GM12878 (cell line): ENCODE results near the gene CDH1. TPM values are rescaled to one million over a fixed set of nuclear protein-coding genes. Genes with fewer than 3 reads are reported as not detected.

Source experiments
- ATAC-seq: fragments of 200-7000 bp; cut with Tn5 transposase; 3 replicates; pipeline ENCODE4 v1.9.1; 2020; ENCODE audit warnings: mild to moderate bottlenecking, moderate library complexity
- BruUV-seq: library from RNA; stranded (reverse); fragments of 400-500 nt; replicated peaks from 2 replicates; lab custom pipeline; 2021; lab: Mats Ljungman, UMichigan
- CTCF ChIA-PET: fragments of 300-600 bp; sonication (Branson Sonifier 250); formaldehyde crosslinking; extraction: SDS; loops from one replicate; lab custom pipeline; 2021; ENCODE audit warnings: inconsistent platforms; lab: Yijun Ruan, JAX
- POLR2A ChIA-PET: fragments of 350-600 bp; formaldehyde crosslinking; extraction: SDS; loops from one replicate; lab custom pipeline; 2021; ENCODE audit warnings: inconsistent platforms; lab: Charles Lee
- RAD21 ChIA-PET: fragments of 300-600 bp; sonication (Branson Sonifier 250); formaldehyde crosslinking; loops from one replicate; lab custom pipeline; 2023; ENCODE audit warnings: antibody characterized with exemption; ENCODE audit not compliant: unreplicated experiment; lab: Charles Lee
- SMC1A ChIA-PET: fragments of 300-600 bp; sonication (Branson Sonifier 250); formaldehyde crosslinking; loops from one replicate; lab custom pipeline; 2023; ENCODE audit not compliant: unreplicated experiment, uncharacterized antibody; lab: Charles Lee
- DNase-seq: peaks from one replicate; pipeline ENCODE4 v3.0.0-alpha.2; 2011; ENCODE audit warnings: low read depth, low spot score
- FAIRE-seq: peaks from 3 replicates; lab custom pipeline; 2011; peaks lifted over from hg19 to GRCh38; lab: Jason Lieb, UNC
- H2AFZ ChIP-seq: 2 replicates; pipeline ENCODE4 v1.6.0; 2011; ENCODE audit warnings: low read depth, low read length, control low read depth; ENCODE audit not compliant: control insufficient read depth
- H3K27ac ChIP-seq: 2 replicates; pipeline ENCODE4 v1.5.1; 2011; ENCODE audit warnings: control low read depth; ENCODE audit not compliant: control insufficient read depth, insufficient read depth
- H3K27me3 ChIP-seq, 2 experiments: replicated peaks in 1 of 2; 2 replicates each; pipeline versions ENCODE4 v1.6.0 to v1.6.1; 2011; ENCODE audit warnings: low read length in 1 of 2; ENCODE audit not compliant: control insufficient read depth in 2 of 2, insufficient read depth in 2 of 2
- H3K36me3 ChIP-seq, 2 experiments: 2 replicates each; pipeline ENCODE4 v1.5.1; 2011; ENCODE audit warnings: low read length in 1 of 2; ENCODE audit not compliant: control insufficient read depth in 2 of 2, insufficient read depth in 2 of 2
- H3K4me1 ChIP-seq: 2 replicates; pipeline ENCODE4 v1.6.1; 2011; ENCODE audit warnings: mild to moderate bottlenecking, low read length, moderate library complexity, mixed read lengths; ENCODE audit not compliant: control insufficient read depth, insufficient read depth
- H3K4me2 ChIP-seq: 2 replicates; pipeline ENCODE4 v1.6.0; 2011; ENCODE audit warnings: control low read depth; ENCODE audit not compliant: control insufficient read depth, insufficient read depth
- H3K4me3 ChIP-seq: fragments of 200-600 bp; sonication (generic); 2 replicates; pipeline ENCODE4 v1.5.1; 2016
- H3K79me2 ChIP-seq: 2 replicates; pipeline ENCODE4 v1.6.0; 2011; ENCODE audit warnings: low read length; ENCODE audit not compliant: control insufficient read depth, insufficient read depth
- H3K9ac ChIP-seq: 2 replicates; pipeline ENCODE4 v1.8.0; 2011; ENCODE audit warnings: low read length, control low read depth, mixed read lengths; ENCODE audit not compliant: control insufficient read depth, insufficient read depth
- H3K9me3 ChIP-seq: replicated peaks from 3 replicates; pipeline ENCODE4 v1.5.1; 2011; ENCODE audit warnings: mild to moderate bottlenecking, low read length; ENCODE audit not compliant: control insufficient read depth, insufficient read depth
- H4K20me1 ChIP-seq: 2 replicates; pipeline ENCODE4 v1.6.0; 2011; ENCODE audit not compliant: control insufficient read depth, insufficient read depth
- ETV6 ChIP-seq, 2 experiments: fragments of 450-650 bp in 1 of 2; IDR thresholded peaks in 1 of 2; conservative IDR thresholded peaks in 1 of 2; 2 replicates each; pipeline ENCODE4 v1.6.1; 2014; ENCODE audit warnings: antibody characterized with exemption in 1 of 2, borderline replicate concordance in 1 of 2, low read depth in 1 of 2, mild to moderate bottlenecking in 1 of 2, moderate library complexity in 1 of 2
- FOXK2 ChIP-seq: fragments of 450-650 bp; IDR thresholded peaks from 2 replicates; pipeline ENCODE4 v1.6.1; 2017; ENCODE audit warnings: mild to moderate bottlenecking, moderate library complexity
- HDAC2 ChIP-seq: fragments of 200-600 bp; sonication (generic); IDR thresholded peaks from 2 replicates; pipeline ENCODE4 v1.6.1; 2017
- PAX5 ChIP-seq: IDR thresholded peaks from 2 replicates; pipeline ENCODE4 v1.6.1; 2011; ENCODE audit warnings: low read depth, low read length, borderline replicate concordance
- PML ChIP-seq: IDR thresholded peaks from 2 replicates; pipeline ENCODE4 v1.6.1; 2012; ENCODE audit warnings: low read length, inconsistent platforms
- POU2F2 ChIP-seq: IDR thresholded peaks from 3 replicates; pipeline ENCODE4 v1.6.1; 2011; ENCODE audit warnings: low read depth, mild to moderate bottlenecking, low read length, borderline replicate concordance
- RFX5 ChIP-seq: IDR thresholded peaks from 2 replicates; pipeline ENCODE4 v1.6.1; 2011; ENCODE audit warnings: low read depth, low read length, improper control_type of control experiment
- SRF ChIP-seq, 2 experiments: IDR thresholded peaks; 2 replicates each; pipeline ENCODE4 v1.6.1; 2011; ENCODE audit warnings: low read depth in 2 of 2, low read length in 2 of 2, mild to moderate bottlenecking in 1 of 2, moderate library complexity in 1 of 2
- SUPT20H ChIP-seq: IDR thresholded peaks from 2 replicates; pipeline ENCODE4 v1.6.1; 2011; ENCODE audit warnings: low read depth, mild to moderate bottlenecking, low read length, moderate library complexity, borderline replicate concordance; ENCODE audit not compliant: control insufficient read depth
- SUZ12 ChIP-seq: fragments of 200-600 bp; sonication (generic); IDR thresholded peaks from one replicate; pipeline ENCODE4 v1.6.1; 2018; ENCODE audit warnings: antibody characterized with exemption, mild to moderate bottlenecking; ENCODE audit not compliant: unreplicated experiment
- TARDBP ChIP-seq: IDR thresholded peaks from 2 replicates; pipeline ENCODE4 v1.6.1; 2016; ENCODE audit warnings: borderline replicate concordance
- ZNF622 ChIP-seq: fragments of 450-650 bp; IDR thresholded peaks from 2 replicates; pipeline ENCODE4 v1.6.1; 2017; ENCODE audit warnings: mild to moderate bottlenecking, inconsistent platforms
- WGBS: methylation state at CpG from one replicate; pipeline ENCODE4 v1.1.6; 2016; ENCODE audit warnings: low lambda C conversion rate; ENCODE audit not compliant: insufficient replicate concordance, insufficient coverage; ENCODE audit errors: missing lambda C conversion rate; 5-methylcytosine and 5-hydroxymethylcytosine counted together
- in situ Hi-C: fragments of 300-500 bp; cut with MboI; formaldehyde crosslinking; loops from 9 replicates; pipeline ENCODE4 v1.14.3; 2018; ENCODE audit warnings: mixed read lengths
- intact Hi-C: fragments of 100-400 bp; cut with micrococcal nuclease; formaldehyde crosslinking; loops from one replicate; pipeline ENCODE4 v1.14.2; 2022; ENCODE audit not compliant: unreplicated experiment
- polyA plus RNA-seq, 11 experiments: library from polyadenylated mRNA; depleted of rRNA in 4 of 11; unstranded in 6 of 11; stranded (reverse) in 5 of 11; fragments of >200 nt; fragmentation: Nextera tagmentation in 4 of 11; fragmentation: Illumina TruSeq in 1 of 11; extraction: Ambion mirVana in 4 of 11; extraction: Trizol in 1 of 11; gene quantifications; 1 replicate in 1 of 11; 2 replicates in 10 of 11; pipeline versions ENCODE4 v1.2.1 to v1.2.3, GENCODE V29; 2011 to 2016; ENCODE audit warnings: inconsistent platforms in 2 of 11, missing spikeins in 2 of 11, low read depth in 1 of 11
- total RNA-seq, 4 experiments: library from RNA; depleted of rRNA in 3 of 4; stranded (reverse); fragments of >200 nt in 3 of 4; fragmentation: Illumina TruSeq in 1 of 4; extraction: Trizol in 1 of 4; gene quantifications; 2 replicates each; pipeline versions ENCODE4 v1.2.1 to v1.2.3, GENCODE V29; 2013 to 2021
- TF ChIP-seq, protein P1 (sequence below): fragments of 450-650 bp; formaldehyde crosslinking; IDR thresholded peaks from 2 replicates; pipeline ENCODE4 v1.4.0; 2022; ENCODE audit warnings: mild to moderate bottlenecking, moderate library complexity
- TF ChIP-seq, protein P2 (sequence below): IDR thresholded peaks from 2 replicates; pipeline ENCODE4 v1.6.1; 2012; ENCODE audit warnings: low read depth, low read length, improper control_type of control experiment

CDH1 gene
- total and polyA plus RNA-seq, 10 of the 15 experiments (the other 5 are each of a cell fraction or from before 2014, with no cell fraction given): 2.2 to 30.6 (median 17.7) TPM

DNA sequence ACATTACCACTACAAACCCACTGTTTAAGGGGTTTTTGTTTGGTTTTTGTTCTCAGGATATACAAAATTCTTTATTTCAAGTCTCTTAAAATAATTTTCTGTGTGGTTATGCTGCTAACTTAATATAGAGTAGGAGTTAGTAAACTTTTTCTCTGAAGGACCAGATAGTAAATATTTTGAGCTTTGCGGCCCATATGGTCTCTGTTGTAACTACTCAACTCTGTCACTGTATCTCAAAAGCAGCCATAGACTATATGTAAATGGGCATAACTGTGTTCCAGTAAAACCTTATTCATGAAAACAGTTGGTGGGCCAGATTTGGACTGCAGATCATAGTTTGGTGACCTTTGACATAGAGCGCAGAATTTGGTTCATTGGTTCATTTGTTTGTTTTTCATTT is 113.4 kb downstream of the CDH1 start (continued):
- no peak for TF ChIP-seq FOXK2
- no peak for TF ChIP-seq ETV6 (conservative IDR thresholded peaks at IDR 0.05 in 1 of 2, IDR thresholded peaks at IDR 0.05 in 1 of 2; ENCODE audit: borderline replicate concordance in 1 of 2, low read depth in 1 of 2)
- no peak for TF ChIP-seq SRF (IDR thresholded peaks at IDR 0.05; ENCODE audit: low read depth in 2 of 2, low read length in 2 of 2)

DNA sequence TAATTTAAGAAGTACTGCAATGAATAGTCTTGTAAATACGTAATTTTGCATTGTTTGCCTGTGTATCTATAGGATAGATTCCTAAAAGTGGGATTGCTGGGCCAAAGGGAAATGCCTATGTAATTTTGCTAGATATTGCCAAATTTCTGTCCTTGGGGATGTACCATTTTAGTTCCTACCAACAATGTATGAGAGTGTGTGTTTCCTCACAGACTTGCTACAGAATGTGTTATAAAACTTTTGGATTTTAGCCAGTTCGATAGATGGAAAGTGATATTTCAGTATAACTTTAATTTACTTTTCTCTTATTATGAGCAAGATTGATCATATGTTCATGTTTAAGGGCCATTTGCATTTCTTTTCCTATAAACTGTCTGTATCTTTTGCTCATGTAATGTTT is 114.5 kb downstream of the CDH1 start:
- Histone ChIP-seq H3K79me2 (no peaks in the 10 kb centered on the region; the same call in 1 of the 2 replicates), H3K27ac (no peak overlapping the region), H3K27me3 (no peaks in the 10 kb centered on the region), H3K9me3 (no peaks in the 10 kb centered on the region), H3K36me3 (no peaks in the 10 kb centered on the region), H3K4me1 (peaks cover 9% of the 10 kb centered on the region), H3K4me2 (no peak overlapping the region), H3K9ac (no peak overlapping the region), H3K4me3 (no peak overlapping the region), H4K20me1 (no peaks in the 10 kb centered on the region), H2AFZ (no peak overlapping the region)
- intact Hi-C loops (no loop called here), in situ Hi-C loops (no loop called here)
- ChIA-PET RAD21 (interaction anchor here (0.9 kb wide), 1 partner anchor 277 kb away, joined by 3 read pairs; no protein-coding TSS in a partner anchor), CTCF (interaction anchor here (1.0 kb wide), 1 partner anchor 323 kb away, joined by 3 read pairs; no protein-coding TSS in a partner anchor), SMC1A (interaction anchor here (1.1 kb wide), 1 partner anchor 27 kb away, joined by 3 read pairs; no protein-coding TSS in a partner anchor), POLR2A (no interaction called here)
- 97% methylated on average over 2 of the region's 2 CpGs for WGBS
- ATAC-seq: no peak
- BruUV-seq: no TSS peak
- DNase-seq: no peak
- no peak for FAIRE-seq
- TF ChIP-seq, protein P1, sequence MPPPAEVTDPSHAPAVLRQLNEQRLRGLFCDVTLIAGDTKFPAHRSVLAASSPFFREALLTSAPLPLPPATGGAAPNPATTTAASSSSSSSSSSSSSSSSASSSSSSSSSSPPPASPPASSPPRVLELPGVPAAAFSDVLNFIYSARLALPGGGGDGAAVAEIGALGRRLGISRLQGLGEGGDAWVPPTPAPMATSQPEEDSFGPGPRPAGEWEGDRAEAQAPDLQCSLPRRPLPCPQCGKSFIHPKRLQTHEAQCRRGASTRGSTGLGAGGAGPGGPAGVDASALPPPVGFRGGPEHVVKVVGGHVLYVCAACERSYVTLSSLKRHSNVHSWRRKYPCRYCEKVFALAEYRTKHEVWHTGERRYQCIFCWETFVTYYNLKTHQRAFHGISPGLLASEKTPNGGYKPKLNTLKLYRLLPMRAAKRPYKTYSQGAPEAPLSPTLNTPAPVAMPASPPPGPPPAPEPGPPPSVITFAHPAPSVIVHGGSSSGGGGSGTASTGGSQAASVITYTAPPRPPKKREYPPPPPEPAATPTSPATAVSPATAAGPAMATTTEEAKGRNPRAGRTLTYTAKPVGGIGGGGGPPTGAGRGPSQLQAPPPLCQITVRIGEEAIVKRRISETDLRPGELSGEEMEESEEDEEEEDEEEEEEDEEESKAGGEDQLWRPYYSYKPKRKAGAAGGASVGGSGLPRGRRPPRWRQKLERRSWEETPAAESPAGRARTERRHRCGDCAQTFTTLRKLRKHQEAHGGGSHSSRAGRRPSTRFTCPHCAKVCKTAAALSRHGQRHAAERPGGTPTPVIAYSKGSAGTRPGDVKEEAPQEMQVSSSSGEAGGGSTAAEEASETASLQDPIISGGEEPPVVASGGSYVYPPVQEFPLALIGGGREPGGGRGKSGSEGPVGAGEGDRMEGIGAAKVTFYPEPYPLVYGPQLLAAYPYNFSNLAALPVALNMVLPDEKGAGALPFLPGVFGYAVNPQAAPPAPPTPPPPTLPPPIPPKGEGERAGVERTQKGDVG (CRISPR knock-in tag): no peak
- TF ChIP-seq HDAC2 (no peak), PML (no peak), PAX5 (no peak), POU2F2 (no peak), SUPT20H (no peak), SUZ12 (no peak), RFX5 (no peak), TARDBP (no peak), ZNF622 (no peak)
- TF ChIP-seq, protein P2, sequence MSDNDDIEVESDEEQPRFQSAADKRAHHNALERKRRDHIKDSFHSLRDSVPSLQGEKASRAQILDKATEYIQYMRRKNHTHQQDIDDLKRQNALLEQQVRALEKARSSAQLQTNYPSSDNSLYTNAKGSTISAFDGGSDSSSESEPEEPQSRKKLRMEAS: no peak
